Stimulated activated CD8-positive, alpha-beta memory T cell treated with anti-CD3 and anti-CD28 coated beads, Interleukin-4, amount 100 ng/mL, for 24 hours (primary cell): Measurements from ENCODE around the gene CBX2.

Source experiments
- DNase-seq: peaks from one replicate; pipeline ENCODE4 v3.0.0-alpha.2; 2020; ENCODE audit warnings: low read depth

Gene CBX2

DNA sequence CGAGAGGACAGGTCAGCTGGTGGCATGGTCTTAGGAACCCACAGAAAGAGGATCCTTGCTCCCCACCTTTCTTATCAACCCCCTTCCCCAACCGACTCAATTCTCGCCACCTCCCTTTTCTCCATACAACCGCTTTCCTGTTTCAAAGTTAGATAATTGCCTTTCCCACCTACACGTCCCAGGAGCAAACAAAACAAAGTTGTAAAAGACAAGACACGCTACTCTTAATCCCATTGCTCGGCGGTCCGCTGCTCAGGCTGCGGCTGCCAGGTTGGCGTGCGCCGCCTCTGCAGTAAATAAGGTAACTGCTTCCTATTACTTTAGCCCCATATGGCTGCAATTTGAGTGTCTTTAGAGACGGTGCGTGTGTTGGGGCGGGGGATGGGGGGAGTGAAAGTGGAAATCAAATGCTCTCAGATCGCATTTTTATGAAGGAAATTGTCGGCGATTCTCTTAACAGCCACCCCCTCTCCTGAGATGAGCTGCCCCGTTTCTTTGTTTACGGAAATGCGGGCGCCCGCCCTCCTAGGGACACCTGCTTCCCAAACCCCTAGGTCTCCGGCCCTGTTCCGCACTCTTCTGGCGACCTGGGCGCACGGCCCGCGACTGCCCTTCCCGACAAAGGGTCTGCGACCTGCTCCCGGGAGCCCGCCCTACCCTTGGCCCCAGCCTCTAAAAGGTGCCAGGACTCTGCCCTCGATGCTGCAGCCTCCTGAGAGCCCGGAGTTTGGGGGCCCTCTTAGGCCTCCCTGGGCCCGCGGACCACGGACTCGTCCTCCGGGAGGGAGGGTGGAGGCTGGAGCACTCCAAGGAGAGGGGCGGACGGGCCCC, 22.6 kb downstream of the CBX2 start:
- no peak for DNase-seq

DNA sequence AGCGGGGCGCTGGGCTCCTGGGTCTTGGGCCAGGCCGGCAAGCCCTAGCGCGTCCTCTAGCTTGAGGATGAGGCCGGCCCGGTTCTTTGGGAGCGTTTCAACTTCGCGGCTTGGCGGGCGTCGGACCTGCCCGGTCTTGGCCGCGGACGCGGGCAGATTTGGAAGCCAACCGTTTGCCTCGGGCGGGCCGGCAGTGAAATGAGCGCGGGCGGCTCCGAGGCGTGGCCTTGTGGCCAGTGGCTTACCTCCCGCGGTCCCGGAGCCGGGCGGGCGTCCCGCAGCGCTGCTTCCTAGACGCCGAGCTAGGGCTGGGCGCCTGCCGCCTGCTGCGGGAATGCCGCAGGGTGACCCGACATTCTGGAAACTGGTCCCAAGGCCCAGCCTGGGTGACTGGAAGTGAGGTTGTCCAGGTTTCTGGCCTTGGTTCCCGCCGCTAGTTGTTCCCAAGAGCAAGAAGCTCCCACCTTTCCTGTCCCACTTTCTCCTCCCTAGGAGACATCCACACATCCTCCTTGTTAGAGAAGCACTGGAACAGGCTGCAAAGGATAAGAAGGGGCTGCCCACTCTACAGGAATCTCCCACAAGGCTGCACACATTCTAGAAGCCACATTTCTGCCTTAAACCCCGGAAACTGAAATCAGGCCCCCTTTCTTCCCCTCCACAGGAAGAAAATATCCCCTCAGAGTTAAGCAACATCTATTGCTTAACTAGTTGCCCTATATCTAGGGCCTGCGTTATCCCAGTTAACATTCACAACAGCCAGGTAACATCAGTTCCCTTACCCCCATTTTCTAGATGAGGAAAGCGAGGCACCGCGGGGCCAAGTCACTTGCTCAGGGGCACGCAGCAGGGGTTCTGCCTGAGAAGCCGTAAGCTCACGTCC, 23.4 kb downstream of the CBX2 start:
- no peak for DNase-seq

DNA sequence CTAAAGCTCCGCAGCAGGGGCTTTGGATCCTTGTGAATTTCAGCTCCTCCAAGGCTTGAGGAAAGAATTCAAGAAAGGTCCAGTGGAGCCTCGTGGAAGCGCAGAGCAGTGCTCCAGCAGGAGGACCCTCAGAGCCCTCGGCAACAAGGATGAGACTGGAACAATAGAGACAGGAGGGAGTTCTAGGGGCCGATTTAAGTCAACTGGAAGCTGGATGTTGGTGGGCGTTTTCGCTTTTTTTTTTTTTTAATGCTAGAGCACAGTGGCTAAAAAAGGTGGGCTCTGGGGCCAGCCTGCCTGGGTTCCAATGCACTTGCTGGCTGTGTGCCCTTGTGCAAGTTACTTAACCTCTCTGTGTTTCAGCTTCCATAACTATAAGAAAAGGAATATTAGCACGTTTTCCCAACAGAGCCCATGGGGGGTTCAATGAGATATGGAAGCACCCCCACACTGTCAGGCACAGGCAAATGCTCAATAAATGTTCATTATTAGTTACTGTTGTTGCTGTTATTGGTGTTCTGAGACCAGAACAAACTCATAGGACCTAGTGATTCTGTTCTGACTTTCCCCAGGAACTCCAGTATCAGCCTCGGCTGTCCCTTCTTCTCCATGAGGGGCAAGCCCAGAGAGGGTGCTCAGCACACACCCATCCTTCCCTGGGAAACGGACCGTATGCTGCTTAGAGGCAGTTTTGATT, 24.2 kb downstream of the CBX2 start:
- no peak for DNase-seq

DNA sequence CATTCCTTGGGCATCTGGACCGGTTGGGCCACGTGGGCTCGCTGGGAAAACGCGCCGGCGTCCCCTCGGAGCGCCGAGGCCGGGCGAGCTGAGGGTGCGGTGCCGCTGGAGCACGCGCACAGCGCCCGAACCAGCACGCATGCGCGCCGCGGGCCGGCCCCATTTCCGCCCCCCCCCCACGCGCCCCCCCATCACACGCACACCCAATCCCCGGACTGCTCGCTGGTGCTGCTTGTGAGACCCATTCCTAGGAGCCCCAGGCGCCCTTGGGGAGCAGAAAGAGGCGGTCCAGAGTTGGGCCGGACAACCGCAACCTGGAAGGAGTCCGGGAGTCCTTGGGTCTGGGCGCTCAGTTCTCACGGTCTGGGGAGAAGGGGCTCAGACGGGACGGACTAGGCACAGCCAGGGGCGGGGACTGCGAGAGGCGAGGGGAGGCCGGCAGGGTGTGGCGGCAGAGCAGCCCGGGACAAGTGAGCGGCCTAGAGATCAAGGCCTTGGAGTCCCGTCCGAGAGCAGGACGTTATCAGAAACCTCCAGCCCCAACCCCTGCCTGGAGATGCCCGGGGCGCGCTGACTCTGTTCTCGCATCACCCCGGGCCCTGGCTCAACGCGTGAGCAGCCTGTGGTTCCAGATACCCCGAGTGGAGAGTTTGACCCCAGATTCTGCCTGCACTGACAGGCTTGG, 24.9 kb downstream of the CBX2 start:
- no peak for DNase-seq

DNA sequence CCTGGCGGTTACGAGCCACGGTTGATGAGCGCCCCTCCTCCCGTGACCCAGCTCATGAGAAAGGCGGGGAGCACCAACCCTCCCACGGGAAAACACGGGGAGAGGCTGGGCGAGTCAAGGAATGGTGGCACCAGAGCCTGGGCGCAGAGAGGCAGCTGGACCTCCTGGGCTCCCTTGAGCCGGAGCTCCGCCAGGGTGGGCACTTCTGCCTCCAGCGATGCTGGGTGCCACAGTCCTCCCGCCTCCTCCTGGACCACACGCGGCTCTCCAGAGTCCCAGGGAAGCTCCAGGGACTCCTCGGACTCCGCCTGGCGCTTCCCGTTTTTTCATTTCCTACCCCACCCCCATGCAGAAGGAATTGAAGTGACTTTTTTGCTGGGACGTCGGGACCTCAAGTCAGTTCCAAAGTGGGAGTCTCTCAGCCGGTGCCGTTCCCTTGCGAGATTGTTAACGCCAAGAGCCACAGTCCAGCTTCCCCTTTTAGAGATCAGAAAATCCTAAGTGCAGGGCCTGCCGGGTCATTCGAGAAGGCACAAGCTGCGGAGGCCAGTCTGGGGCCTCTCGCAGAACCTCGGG, 25.6 kb downstream of the CBX2 start:
- no peak for DNase-seq

DNA sequence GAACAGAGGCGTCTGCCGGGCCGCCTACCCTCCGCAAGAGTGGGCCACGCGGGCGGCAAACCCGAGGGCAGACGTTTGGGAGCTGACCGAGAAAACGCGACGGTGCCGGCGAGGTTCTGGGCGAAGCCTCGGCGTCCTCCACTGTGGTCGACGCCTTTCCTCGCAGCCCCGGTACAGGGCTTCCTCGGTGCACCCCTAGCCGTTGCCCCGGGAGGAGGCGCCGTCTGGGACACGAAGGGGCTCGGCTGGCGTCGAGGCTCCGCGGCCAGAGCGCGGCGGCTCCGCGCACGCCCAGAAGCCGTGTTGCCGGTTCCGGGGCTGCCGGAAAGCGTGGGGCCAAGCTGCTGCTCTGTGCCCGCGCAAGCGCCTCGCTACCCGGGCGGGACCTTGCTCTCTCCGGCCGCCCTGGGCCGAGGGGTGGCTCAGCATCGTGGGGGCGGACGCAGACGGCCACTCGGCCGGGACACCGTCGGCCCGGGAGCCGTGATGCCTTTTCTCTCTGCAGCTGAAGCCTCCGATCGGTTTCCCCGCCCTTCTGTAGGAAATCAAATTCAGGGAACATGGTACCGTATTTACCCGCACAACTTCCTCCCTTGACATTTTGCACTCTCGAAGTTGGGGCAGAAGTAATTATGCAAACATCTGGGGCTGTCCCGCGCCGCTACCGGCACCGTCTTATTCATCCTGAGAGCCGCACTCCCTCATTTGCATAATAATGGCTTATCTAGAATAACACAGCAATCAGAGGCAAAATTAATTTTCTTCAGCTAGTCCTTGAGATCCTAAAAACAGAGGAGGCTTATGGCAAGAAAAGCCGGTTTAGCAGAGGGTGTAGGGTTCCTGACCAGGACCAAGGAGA, 26.3 kb downstream of the CBX2 start:
- peak; percentile 58 for DNase-seq

DNA sequence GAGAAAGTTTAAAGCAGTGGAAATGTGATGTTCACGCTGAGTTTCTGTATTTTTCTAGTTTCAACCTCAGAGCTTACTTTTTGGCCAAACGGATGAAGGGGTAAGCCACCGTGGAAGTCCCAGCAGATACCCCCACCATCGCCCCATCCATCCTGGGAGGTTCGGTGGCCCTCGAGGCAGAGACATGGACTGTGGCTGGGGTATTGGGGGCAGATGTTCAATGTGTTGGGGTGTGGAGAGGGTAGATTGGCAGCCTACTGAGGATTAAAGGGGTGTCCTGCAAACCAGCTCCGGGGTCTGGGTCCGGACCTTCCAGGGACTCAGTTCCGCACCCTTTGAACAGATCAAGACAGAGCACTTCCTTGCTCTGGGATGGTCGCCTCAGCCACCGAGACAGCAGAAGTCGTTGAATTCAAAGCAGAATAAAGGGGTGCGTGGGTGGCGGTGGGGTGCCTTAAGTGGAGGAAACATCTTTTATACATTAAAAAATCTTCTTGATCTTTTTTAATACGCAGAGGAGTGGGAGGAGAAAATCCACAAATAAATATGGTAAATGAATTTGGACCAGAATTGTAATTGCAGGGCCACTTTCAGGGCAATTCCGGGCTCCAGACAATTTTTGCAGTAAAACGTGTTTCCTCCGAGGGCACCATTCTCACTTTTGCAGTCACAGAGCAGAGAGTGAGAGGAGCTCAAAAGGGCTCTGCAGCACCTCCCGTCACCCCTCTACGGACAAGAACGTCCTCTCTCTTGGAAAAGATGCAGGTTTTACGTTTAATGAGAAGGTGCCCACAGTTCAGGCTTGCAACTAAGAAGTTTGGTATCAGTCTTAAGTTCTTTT, 27.1 kb downstream of the CBX2 start:
- no peak for DNase-seq

DNA sequence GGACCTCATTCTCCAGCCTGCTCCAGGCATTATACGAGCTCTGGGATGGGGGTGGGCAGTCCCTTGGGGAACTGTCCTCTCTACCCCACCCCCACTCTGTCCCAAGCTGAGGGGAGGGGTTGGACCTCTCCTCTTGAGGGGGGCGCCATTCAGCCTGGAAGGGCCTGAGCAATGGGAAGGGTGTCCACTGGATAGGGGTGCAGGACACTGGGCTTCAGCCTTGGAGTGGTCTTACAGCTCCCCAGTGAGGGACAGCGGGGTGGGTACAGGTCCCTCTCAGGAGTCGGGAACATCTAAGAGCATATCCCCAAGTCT, 28.5 kb downstream of the CBX2 start:
- no peak for DNase-seq

DNA sequence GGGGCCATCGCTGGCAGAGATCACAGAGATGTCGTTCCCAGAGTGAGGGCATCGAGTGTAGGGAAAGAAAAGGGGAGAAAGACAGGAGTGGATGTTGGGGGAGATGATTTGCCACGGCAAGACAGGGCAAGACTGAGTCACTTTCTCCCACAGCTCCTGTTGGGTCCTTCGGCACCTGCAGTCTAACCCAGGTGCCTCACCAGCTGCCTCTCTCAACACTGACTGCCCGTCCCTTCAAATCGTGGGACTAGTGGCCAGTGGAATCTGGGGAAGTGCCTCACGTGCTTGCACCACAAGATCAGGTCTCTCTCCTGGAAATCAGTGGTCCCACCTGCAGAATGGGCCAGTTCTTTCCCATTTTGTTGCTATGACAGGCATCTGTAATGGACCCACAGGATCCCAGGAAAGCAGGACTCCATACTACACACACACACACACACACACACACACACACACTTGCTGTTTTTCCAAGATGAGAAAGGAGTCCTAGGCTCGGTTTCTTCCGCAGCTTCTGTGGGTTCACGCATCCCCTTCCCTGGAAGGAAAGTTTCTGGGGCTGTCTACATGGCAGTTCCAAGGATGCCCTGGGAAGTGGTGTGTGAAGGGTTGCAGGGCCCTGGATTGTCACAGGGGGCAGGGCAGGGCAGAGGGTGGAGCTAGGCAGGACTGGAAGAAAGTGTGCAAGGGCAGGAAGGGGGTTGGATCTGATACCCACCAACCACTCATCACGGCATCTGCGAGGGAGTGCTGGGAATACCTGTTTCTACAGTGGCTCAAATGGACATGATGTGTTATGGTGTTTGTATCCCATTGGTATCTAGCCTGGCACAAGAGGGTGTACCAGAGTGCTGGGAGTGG, 29.1 kb downstream of the CBX2 start:
- no peak for DNase-seq

DNA sequence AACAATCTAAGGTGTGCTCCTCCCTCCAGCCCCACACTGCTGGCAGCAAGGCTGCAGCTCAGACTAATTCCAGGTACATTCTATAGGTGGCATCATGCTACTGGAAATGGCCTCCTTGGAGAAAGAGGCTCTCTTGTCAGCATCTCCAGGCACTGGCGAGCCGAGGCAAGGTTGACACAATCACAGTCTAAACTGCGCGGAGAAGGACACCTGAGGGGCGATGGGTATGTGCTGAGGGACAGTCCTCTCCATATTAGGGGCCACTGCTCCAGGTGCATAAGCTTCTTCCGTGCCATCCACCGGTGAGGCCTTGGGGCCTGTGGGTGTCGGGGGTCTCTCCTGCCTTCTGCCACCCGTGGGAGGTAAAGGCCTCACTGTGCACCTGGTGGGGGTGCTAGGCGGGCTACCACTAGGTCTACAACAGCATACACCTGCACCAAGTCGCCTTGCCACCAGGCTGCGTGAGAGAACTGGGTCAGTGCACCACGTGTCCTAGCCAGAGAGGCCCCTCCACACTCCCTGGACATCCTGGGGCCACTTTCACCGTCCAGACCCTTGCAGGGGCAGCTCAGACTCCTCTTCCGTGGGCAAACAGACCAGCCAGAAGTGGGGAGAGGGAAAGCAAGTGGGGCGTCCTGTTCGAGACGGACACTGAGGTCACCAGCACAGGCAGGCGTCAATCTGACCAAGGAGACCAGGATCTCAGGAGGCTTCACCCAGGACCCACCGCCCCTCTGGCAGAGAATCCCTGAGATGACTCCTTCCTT, 31.0 kb downstream of the CBX2 start:
- DNase-seq = no peak

DNA sequence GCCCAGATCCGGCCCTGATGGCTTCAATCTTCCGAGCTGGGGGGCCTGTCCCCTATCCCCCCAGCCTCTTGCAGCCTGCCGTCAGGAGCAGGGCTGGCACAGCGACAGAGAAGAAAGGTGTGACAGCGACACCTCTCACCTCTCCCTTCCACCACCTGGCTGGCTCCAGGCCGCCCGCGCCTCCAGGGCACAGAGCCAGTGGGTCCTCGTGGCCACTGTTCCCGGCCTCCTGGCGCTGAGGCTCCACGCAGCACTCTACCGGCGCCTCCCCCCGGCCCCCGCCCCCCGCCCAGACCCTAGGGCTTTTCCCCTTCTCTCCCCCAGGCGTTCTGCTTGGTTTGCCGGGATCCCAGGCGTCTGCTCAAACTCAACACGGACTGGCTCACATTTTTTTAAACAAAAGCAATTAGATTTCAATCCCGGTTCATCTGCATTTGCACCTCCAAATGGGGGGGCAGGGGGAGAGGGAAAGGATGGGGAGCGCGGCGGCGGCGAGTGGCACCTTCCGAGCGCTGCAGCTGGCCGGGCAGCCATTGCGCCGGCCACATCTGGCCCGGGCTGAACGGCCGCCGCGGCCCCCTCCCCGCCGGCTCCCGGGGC, 31.7 kb downstream of the CBX2 start:
- DNase-seq = no peak

DNA sequence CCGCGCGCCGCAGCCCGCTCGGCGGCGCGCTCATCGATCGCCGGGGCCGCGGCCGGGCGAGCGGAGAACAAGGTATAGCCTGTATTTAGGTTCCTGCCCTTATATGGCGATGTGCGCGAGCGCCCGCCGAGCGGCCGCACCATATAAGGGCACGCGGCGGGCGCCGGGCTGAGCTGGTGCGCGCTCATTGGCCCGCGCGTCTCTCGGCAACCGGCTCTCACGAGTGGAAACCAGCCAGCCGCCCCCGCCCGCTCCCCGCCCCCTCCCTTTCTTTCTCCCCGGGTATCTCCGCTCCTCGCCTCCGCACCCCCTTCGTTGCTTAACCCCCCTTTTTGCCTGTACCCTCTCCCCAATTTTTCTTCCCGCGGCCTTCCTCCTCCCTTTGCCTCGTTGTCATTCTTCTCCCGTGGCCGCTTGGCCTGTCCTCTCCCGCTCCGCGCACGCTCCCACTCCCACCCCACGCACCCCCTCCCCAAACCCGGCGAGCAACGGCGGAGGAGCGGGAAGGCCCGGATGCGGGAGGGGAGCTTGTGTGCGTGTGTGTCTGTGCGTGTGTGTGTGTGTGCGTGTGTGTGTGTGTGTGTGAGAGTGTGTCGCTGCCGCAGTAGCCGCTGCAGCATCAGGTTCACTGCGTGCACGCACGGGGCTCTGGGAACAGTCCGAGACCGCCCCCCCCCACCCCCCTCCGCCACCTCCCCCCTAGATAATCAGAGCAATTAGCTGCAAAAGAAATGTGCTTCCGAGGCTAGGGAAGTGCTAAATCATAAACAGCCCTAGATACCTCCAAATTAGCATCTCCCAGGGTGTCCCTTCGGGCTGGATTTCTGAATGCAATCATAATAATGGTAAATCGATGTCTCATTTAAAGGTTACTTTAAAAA, 32.4 kb downstream of the CBX2 start:
- peak; percentile 65 for DNase-seq

DNA sequence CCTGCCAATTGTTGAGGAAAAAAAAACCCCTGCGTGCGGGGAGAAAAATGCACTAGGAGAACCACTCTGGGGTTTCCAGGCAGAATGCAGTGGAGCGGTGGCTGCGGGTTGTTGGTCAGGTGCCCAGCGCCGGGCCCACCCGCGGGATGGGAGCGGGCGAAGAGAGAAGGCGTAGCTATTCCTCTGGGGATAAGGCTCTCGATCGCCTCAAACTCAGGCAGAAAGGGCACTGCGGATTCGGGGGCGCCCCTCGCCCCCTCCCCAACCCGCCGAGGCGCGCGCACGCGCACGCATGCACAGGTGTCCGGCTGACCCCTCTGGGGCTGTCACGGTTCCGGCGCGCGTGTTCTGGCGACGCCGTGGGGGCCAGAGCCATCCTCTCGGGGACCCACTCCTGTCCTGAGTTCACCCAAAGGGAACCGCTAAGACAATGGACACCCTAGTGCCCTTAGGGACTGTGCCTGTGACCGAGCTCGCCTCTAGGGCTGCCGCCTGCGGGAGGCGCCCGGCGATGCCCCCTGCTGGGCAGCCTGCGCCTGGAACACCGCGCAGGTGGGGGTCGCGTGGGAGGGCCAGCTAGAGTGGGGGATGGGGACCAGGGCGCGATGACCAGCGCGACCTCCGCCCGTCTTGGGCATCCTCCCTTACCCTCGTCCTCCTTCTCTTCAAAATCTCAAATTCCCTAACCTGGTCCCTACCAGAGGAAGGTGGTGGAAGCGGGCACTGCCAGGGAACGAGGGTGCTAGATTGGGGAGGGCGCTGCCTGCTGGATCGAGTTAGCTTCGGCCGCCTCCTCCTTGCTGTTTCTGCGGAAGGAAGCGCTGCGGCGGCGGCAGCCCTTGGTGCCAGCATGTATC, 33.3 kb downstream of the CBX2 start:
- no peak for DNase-seq

DNA sequence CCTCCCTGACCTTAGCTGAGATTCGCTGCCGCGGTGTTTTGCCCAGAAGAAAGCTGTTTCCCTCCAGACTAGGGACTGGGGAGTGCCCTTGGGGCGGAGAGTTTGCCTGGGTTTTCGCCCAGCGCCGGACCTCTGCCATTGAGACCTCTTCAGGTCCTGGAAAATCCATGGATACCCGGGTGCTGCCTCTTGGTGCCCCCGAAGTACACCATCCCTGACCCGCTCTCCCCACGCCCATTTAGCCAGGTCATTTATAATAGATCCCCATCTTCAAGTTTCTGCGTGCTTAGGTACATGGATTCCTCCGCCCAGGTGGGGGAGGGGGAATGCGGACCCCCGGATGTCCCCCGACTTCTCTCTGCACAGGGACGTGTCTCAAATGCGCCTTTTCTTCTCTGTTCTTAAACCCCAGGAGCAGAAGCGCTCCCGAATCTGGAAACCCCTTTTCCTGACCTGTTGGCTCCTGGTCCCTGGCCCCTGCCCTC, 34.0 kb downstream of the CBX2 start:
- DNase-seq = no peak
